Activated CD4-positive, alpha-beta T cell treated with anti-CD3 and anti-CD28 coated beads, Interleukin-2, Interleukin-6, amounts not matched to agents 100 ng/mL and 50 ng/mL, durations not matched to agents 16 hours and 8 hours (primary cell): ENCODE measurements around the gene U2AF2.

Experiments
- DNase-seq: peaks from one replicate; pipeline ENCODE4 v3.0.0-alpha.2; 2020

Gene U2AF2

DNA sequence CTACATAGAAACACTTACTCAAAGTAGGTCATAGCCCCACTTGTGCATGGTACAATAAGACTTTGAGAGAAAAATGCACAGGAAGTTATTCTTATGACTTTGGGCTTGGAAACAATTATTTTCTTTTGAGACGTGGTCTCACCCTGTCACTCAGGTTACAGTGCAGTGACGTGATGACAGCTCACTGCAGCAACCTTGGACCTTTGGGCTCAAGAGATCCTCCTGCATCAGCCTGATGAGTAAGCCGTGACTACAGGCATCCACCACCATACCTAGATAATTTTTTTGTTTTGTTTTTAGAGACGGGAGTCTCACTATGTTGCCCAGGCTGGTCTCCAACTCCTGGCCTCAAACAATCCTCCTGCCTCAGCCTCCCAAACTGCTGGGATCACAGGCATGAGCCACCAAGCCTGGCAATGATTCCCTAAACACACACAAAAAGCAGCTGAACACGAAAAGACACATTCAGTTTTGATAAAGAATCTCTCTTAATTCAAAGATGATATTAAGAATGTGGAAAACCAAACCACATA lies 65.4 kb downstream of the U2AF2 start:
- DNase-seq = no peak

DNA sequence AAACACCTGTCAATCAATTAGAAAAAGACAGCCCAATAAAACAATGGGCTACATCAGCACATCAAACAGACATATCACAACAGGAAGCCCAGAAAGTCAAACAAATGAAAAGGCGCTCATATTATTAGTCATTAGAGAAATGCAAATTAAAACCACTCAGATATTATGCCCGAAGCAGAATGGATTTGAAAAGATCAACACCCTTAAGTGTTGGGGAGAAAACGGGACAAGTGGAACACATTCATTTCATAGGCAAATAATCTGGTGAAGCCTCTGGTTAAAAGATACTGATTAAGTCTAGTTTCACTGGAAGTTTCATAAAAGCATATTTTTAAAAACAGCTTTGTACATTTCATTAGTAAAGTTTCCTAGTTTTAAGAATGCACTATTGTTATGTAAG lies 66.0 kb downstream of the U2AF2 start:
- DNase-seq = no peak

GRCh38 chr19:55723491-55723890 lies 68.7 kb downstream of the U2AF2 start:
- DNase-seq = no peak
